ENCODE results near the gene PDCD2L. TPM values are rescaled to one million over a fixed set of nuclear protein-coding genes. Genes with fewer than 3 reads are reported as not detected.

The PDCD2L gene
- total and polyA plus RNA-seq, 2 of the 8 experiments (the other 6 are each of a cell fraction or from before 2014, with no cell fraction given), result 51.5 to 78.1 TPM

DNA sequence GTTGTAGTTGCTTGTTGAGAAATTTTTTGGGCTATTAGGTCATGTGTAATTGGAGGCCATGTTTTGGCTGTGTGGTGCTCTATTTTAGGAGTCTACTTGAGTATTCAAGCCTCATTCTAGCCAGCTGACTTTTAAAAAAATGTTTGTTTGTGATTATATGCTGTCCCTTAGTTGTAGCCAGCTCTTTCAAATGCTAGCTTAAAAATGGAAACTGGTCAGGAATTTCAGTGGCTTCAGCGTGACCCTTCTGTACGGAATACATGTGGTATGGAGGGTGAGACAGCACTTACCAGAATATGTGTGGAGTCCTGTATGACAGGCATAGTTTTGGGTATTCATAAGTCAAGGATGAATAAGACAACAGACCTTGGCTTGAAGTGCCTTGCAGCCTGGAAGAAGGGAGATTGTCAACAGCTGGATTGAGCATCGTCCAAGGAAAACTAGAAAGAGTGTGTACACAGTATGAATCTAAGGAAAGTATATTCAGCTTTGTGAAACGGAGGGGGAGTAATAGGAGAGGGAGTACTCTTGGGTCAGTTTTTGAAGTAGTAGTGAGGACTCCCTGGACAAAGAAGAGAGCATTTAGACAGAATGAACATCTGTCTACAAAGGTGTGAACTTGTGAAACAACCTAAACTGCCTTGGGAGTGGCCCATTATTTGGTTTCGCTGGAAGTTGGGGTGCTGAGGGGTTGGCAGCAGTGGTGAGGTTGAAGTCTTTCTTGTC is 57.3 kb downstream of the PDCD2L start:
- Histone ChIP-seq H3K23me2 (ENCODE audit: low read depth, low read length) (no peaks in the 10 kb centered on the region), H4K91ac (replicated peaks; ENCODE audit: insufficient read length, low read length) (no peak overlapping the region), H3K27ac (ENCODE audit: low read depth, low read length) (no peak overlapping the region), H4K5ac (ENCODE audit: insufficient read length, low read depth, low read length) (no peak overlapping the region), H3K4ac (replicated peaks; ENCODE audit: insufficient read length, low read depth, low read length) (no peak overlapping the region), H3K9ac (replicated peaks in 1 of 4; ENCODE audit: extremely low read depth in 1 of 4, low read depth in 3 of 4, low read length in 3 of 4) (no peak overlapping the region), H2BK5ac (ENCODE audit: low read depth, low read length) (no peak overlapping the region), H3K79me2 (ENCODE audit: control insufficient read depth in 1 of 2, insufficient read depth in 2 of 2, low read length in 2 of 2) (peaks cover 0 to 47% of the 10 kb centered on the region in 2 experiments; a peak in 3 of 4 replicates), H3K4me3 (ENCODE audit: extremely low read depth in 1 of 4, insufficient read depth in 2 of 4, low read depth in 3 of 4, low read length in 4 of 4) (no peak overlapping the region), H3K23ac (ENCODE audit: insufficient read length) (no peak overlapping the region), H2AK5ac (ENCODE audit: low read depth, low read length) (no peak overlapping the region), H3K18ac (ENCODE audit: extremely low read depth, low read length) (no peak overlapping the region), H4K8ac (ENCODE audit: extremely low read depth, insufficient read depth, low read length) (no peak overlapping the region), H2BK120ac (replicated peaks; ENCODE audit: low read depth, low read length) (no peak overlapping the region), H4K20me1 (replicated peaks in 1 of 2; ENCODE audit: control insufficient read depth in 1 of 2, insufficient read depth in 2 of 2, low read length in 2 of 2) (peaks cover 0 to 7% of the 10 kb centered on the region in 2 experiments), H3K14ac (ENCODE audit: insufficient read length) (no peak overlapping the region), H2AFZ (ENCODE audit: low read length) (no peak overlapping the region), H3K4me1 (replicated peaks in 1 of 4; ENCODE audit: control insufficient read depth in 3 of 4, insufficient read depth in 4 of 4, low read length in 3 of 4) (no peaks in the 10 kb centered on the region), H3K4me2 (ENCODE audit: insufficient read depth in 1 of 2, low read depth in 2 of 2, low read length in 2 of 2) (no peak overlapping the region), H2BK12ac (ENCODE audit: low read depth, low read length) (no peak overlapping the region), H3K36me3 (ENCODE audit: control insufficient read depth in 2 of 4, insufficient read depth in 4 of 4, low read length in 3 of 4) (peaks cover 36 to 89% (median 73%) of the 10 kb centered on the region in 4 experiments), H3K56ac (replicated peaks; ENCODE audit: insufficient read length, low read depth, low read length) (no peak overlapping the region), H2BK20ac (ENCODE audit: low read length) (no peak overlapping the region), H3K79me1 (ENCODE audit: low read depth, low read length) (peaks cover 9% of the 10 kb centered on the region), H3K9me3 (ENCODE audit: insufficient read depth in 2 of 2, low read depth in 1 of 2, low read length in 1 of 2) (no peaks in the 10 kb centered on the region), H3K27me3 (replicated peaks in 1 of 4; ENCODE audit: control insufficient read depth in 3 of 4, extremely low read depth in 1 of 4, insufficient read depth in 3 of 4, low read length in 3 of 4) (no peaks in the 10 kb centered on the region), H2BK15ac (ENCODE audit: low read length) (no peak overlapping the region)
- POLR2A ChIA-PET (ENCODE audit: partially characterized antibody), result interaction anchor here (1.0 to 6.0 kb wide), 4 partner anchors 10 to 27 kb away, joined by 3 to 47 read pairs (median 4); no protein-coding TSS in a partner anchor
- DNase-seq (ENCODE audit: low read depth in 1 of 2, low spot score in 2 of 2), result no peak
- TF ChIP-seq BACH1 (IDR thresholded peaks at IDR 0.05; ENCODE audit: low read length), result no peak
- TF ChIP-seq CEBPB (IDR thresholded peaks at IDR 0.05; ENCODE audit: low read depth, low read length), result no peak
- FAIRE-seq, result no peak
- WGBS, 2 experiments (ENCODE audit: extremely low coverage in 1 of 2, insufficient coverage in 1 of 2, insufficient read length in 1 of 2, insufficient replicate concordance in 2 of 2, low coverage in 1 of 2, low lambda C conversion rate in 2 of 2, missing lambda C conversion rate in 1 of 2), result 89% methylated on average over 5 of the region's 5 CpGs; no CpG with 5 or more reads in 1 of the 2 experiments
- CTCF ChIA-PET (ENCODE audit: partially characterized antibody), result interaction anchor here (0.6 kb wide), 1 partner anchor 114 kb away, joined by 3 read pairs; no protein-coding TSS in a partner anchor
